ENCODE measurements around the gene U2SURP.

U2SURP gene

DNA sequence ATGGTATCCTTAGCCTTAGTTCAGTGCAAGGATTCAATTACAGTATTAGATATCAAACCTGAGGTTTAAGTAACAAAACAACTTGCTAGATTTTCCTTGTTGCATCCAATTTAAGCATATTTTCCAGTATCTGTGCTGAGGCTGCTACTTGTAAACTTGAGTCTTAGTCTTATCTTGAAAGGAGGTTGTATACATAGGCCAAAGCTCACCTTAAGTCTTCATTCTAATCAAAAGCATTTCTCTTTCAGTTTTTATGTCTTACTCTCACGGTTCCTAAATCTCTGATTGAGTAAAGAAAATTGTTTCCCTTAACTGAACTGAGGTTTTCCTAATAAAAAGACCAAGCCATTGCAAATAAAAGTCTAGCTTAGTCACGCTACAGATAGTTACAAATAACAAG lies 52.6 kb downstream of the U2SURP start:
- TF ChIP-seq, protein P1, sequence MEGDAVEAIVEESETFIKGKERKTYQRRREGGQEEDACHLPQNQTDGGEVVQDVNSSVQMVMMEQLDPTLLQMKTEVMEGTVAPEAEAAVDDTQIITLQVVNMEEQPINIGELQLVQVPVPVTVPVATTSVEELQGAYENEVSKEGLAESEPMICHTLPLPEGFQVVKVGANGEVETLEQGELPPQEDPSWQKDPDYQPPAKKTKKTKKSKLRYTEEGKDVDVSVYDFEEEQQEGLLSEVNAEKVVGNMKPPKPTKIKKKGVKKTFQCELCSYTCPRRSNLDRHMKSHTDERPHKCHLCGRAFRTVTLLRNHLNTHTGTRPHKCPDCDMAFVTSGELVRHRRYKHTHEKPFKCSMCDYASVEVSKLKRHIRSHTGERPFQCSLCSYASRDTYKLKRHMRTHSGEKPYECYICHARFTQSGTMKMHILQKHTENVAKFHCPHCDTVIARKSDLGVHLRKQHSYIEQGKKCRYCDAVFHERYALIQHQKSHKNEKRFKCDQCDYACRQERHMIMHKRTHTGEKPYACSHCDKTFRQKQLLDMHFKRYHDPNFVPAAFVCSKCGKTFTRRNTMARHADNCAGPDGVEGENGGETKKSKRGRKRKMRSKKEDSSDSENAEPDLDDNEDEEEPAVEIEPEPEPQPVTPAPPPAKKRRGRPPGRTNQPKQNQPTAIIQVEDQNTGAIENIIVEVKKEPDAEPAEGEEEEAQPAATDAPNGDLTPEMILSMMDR (IDR thresholded peaks at IDR 0.05; ENCODE audit: borderline replicate concordance, insufficient read depth, low read depth, low read length) = no peak

DNA sequence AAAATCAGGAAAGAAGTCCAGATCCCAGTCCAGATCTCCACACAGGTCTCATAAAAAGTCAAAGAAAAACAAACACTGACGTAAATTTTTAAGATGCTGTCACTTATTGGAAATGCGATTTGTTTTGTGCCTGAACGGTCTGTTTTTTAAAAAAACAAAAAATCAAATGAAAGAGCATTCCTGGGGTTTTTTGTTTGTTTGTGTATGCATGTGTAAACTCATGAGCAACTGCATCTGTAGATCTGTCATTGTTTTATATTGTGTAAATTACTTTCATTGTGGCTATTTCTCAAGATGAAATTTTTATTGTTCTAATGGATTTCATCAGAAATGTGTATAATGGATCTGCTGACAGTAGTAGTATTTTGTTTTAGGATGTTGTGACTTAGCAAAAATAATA lies 55.0 kb downstream of the U2SURP start:
- TF ChIP-seq, protein P1 (IDR thresholded peaks at IDR 0.05; ENCODE audit: borderline replicate concordance, insufficient read depth, low read depth, low read length) = no peak
- no peak overlapping the region for H3K4me3 ChIP-seq (ENCODE audit: low read depth, low read length)

More for the DNA sequence above, 52.6 kb downstream of the U2SURP start:
- no peak overlapping the region for H3K4me3 ChIP-seq (ENCODE audit: low read depth, low read length)

DNA sequence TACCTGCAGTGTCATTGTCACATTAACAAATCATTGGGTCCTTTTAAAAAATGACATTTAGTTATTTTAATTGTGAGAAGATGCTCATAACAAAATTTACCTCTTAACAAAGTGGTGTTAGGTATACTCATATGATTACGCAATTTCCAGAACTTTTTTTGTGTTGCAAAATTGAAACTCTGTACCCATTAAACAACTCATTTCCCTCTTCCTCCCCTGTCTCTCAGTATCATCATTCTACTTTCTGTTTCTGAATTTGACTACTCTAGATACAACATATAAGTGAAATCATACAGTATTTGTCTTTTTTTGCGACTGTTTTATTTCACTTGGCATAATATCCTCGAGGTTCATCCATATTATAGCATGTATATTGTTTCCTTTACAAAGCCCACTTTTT lies 59.5 kb downstream of the U2SURP start:
- TF ChIP-seq, protein P1 (IDR thresholded peaks at IDR 0.05; ENCODE audit: borderline replicate concordance, insufficient read depth, low read depth, low read length) = no peak

DNA sequence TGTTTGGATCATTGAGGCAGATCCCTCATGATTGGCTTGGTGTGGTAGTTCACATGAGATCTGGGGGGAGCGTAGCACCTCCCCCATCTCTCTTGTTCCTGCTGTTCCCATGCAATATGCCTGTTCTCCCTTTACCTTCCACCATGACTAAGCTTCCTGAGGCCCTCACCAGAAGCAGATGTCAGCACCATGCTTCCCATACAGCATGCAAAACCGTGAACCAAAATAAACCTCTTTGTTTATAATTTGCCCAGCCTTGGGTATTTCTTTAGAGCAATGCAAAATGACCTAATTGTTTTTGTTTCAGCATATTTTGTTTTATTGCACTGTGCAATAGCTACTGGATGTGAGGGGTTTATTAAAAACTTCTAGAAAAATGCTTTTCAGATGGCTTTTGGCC lies 61.6 kb downstream of the U2SURP start:
- TF ChIP-seq, protein P1 (IDR thresholded peaks at IDR 0.05; ENCODE audit: borderline replicate concordance, insufficient read depth, low read depth, low read length) = no peak
- H3K4me3 ChIP-seq (ENCODE audit: low read depth, low read length) = no peak overlapping the region

More for the DNA sequence above, 59.5 kb downstream of the U2SURP start:
- H3K4me3 ChIP-seq (ENCODE audit: low read depth, low read length) = no peak overlapping the region

DNA sequence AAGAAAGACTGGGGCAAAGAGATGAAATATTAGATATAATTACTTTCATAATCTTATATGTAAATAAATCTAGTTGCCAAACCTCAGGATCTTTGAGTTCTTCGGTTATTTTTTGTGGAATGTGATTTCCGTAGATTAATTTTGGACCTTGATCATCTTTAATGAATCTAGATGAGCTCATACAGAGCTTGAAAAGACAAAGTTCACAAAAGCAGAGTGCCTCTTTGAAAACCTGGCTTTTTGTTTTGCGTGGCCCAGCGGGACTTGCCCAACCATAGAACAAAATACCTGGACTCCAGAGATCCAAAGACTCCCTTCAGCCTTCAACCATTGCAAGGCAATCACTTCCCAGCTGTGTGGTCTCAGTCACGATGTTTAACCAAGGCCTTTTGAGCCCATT lies 63.4 kb downstream of the U2SURP start:
- no peak overlapping the region for H3K4me3 ChIP-seq (ENCODE audit: low read depth, low read length)
- TF ChIP-seq, protein P1 (IDR thresholded peaks at IDR 0.05; ENCODE audit: borderline replicate concordance, insufficient read depth, low read depth, low read length) = no peak

DNA sequence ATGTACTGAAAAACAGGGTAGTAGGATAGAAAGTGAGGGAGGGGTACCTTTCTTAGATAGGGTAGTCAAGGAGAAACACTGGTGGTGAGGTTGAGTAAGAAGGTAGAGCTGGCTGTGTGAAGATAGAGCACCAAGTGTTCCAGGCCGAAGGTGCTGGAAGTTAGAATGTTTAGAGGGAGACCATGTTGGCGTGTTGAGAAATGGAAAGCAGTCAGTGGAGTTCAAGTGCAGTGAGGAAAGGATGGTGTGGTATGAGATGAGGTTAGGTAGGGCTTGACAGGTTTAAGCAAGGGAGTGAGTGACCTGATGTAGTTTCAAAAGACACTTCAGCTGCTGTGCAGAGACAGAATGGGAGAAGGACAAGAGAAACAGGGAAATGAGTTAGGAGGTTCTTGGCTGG lies 64.0 kb downstream of the U2SURP start:
- no peak overlapping the region for H3K4me3 ChIP-seq (ENCODE audit: low read depth, low read length)
- TF ChIP-seq, protein P1 (IDR thresholded peaks at IDR 0.05; ENCODE audit: borderline replicate concordance, insufficient read depth, low read depth, low read length) = no peak

DNA sequence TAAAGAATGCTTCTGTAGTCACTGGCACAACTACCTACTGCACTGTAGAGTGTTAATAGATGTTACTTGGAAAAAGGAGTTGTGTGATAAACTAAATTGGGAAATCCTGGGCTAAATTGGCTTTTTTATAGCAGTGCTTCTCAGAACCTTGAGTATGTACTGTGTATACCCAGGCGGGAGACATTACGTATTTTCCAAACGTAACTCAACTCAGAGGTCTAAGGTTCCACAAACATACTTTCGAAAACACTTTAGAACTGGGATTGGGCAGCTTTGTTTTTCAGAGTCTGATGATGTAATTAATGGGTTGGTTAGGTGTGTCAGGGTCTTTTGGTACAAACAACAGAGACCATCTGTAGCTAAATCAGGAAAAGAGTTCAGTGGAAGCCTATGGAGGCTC lies 64.7 kb downstream of the U2SURP start:
- TF ChIP-seq, protein P1 (IDR thresholded peaks at IDR 0.05; ENCODE audit: borderline replicate concordance, insufficient read depth, low read depth, low read length) = no peak
- no peak overlapping the region for H3K4me3 ChIP-seq (ENCODE audit: low read depth, low read length)
